Activated T-helper 17 cell treated with anti-CD3 and anti-CD28 coated beads, Interleukin-2, amount 50 U/mL, for 72 hours (primary cell): ENCODE results near the gene ALKBH2. TPM values are rescaled to one million over a fixed set of nuclear protein-coding genes. Genes with fewer than 3 reads are reported as not detected.

Experiments
- ATAC-seq: fragments of 150-1000 bp; cut with Tn5 transposase; replicated peaks from 2 replicates; pipeline ENCODE4 v1.10.0; 2021; ENCODE audit warnings: mild to moderate bottlenecking, moderate library complexity
- H3K27ac Mint-ChIP-seq: one replicate; pipeline ENCODE4 v1.8.0; 2022; ENCODE audit warnings: mixed read lengths
- H3K27me3 Mint-ChIP-seq: one replicate; pipeline ENCODE4 v1.8.0; 2022; ENCODE audit warnings: mixed read lengths
- H3K36me3 Mint-ChIP-seq: one replicate; pipeline ENCODE4 v1.8.0; 2022; ENCODE audit warnings: low read depth, mild to moderate bottlenecking, mixed read lengths
- H3K4me1 Mint-ChIP-seq: one replicate; pipeline ENCODE4 v1.8.0; 2022; ENCODE audit warnings: mixed read lengths
- H3K4me3 Mint-ChIP-seq: one replicate; pipeline ENCODE4 v1.8.0; 2022; ENCODE audit warnings: mild to moderate bottlenecking, mixed read lengths
- H3K9me3 Mint-ChIP-seq: one replicate; pipeline ENCODE4 v1.8.0; 2022; ENCODE audit warnings: mixed read lengths
- total RNA-seq, 2 donors: library from RNA; stranded (reverse); gene quantifications; one replicate each; pipeline ENCODE4 v1.2.3, GENCODE V29; 2022

The ALKBH2 gene
- 10 to 100 TPM; 16.2 to 25.9 TPM for total RNA-seq

DNA sequence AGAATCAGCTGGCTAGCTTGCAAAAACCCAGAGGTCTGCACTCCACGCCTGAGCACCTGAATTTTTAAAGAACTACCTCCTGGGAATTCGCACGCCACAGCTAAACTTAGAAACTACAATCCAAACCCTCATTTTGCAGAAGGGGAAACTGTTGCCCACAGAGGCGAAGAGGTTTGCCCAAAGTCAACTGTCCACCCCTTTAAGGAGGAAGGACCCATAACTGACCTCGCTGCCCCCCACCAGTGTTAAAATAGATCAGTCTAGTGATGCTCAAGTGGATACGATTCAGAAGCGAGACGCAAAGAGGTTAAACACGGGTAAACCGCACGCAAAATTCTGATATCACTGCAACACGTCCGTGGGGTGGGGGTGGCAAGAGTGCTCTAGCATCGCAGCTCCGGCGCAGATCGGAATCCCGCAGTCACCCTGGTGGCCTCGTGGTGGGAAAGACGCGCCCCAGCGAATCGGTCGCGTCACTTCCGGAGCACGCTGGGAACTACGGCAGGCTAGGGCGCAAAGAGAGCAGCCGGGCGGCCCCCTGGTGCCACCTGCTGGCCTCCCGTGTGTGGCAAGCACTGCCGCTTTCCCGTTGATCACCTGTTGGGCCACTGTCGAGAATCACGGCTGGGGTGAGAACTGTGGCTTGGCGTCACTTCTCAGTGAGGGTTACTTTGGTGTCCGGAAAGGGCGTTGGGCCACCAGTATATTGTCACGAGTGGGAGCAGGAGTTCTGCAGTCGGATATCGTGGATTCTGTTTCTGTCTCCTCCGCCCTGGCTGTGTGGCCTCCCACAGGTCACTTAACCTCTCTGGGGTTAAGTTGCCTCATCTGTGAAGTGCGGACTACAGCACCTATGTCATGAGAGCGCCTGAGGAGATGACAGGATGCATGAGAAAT is at the start of gene ALKBH2:
ALKBH2 (minus strand) TSS at position 451 of the 897 bp plus-strand sequence. CDS start 686 bp downstream, outside the sequence.
- Mint-ChIP-seq H3K9me3 (no peaks in the 10 kb centered on the region), H3K27ac (peak within 1 kb of the TSS; percentile 88), H3K27me3 (no peaks in the 10 kb centered on the region), H3K36me3 (peaks cover 32% of the 10 kb centered on the region), H3K4me3 (peak within 1 kb of the TSS; percentile 95), H3K4me1 (peaks cover 12% of the 10 kb centered on the region)
- peak; percentile 77 for ATAC-seq

DNA sequence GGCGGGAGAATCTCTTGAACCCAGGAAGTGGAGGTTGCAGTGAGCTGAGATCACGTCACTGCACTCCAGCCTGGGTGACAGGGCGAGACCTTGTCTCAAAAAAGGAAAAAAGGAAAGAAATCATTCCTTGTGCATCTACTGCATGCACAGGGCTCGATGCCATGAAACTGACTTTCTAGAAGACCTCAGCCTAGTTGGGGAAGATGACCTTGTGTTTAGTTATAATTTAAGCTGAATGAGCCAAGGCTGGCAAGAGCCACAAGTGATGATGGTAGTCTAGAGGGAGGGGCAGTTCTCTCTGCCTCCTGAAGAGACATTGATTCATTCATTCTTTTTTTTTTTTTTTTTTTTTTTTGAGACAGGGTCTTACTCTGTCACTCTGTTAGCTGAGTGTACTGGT is 47.3 kb upstream of the ALKBH2 start:
- no peaks in the 10 kb centered on the region for H3K9me3 Mint-ChIP-seq
- no peaks in the 10 kb centered on the region for H3K4me1 Mint-ChIP-seq
- ATAC-seq = no peak
- no peak overlapping the region for H3K4me3 Mint-ChIP-seq
- H3K27me3 Mint-ChIP-seq = no peaks in the 10 kb centered on the region
- no peak overlapping the region for H3K27ac Mint-ChIP-seq
- H3K36me3 Mint-ChIP-seq = no peaks in the 10 kb centered on the region

GRCh38 chr12:109139791-109140190 is 46.5 kb upstream of the ALKBH2 start:
- Mint-ChIP-seq H3K9me3 (no peaks in the 10 kb centered on the region), H3K4me3 (no peak overlapping the region), H3K4me1 (no peaks in the 10 kb centered on the region), H3K36me3 (no peaks in the 10 kb centered on the region), H3K27ac (no peak overlapping the region), H3K27me3 (no peaks in the 10 kb centered on the region)
- no peak for ATAC-seq

DNA sequence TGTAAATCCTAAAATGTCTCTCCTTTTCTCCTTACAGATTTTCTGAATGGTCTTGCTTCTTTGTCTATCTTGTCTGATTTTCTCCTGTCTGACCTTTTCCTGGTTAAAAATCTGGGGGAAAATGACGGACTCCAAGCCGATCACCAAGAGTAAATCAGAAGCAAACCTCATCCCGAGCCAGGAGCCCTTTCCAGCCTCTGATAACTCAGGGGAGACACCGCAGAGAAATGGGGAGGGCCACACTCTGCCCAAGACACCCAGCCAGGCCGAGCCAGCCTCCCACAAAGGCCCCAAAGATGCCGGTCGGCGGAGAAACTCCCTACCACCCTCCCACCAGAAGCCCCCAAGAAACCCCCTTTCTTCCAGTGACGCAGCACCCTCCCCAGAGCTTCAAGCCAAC is 46.1 kb upstream of the ALKBH2 start:
- Mint-ChIP-seq H3K27me3 (no peaks in the 10 kb centered on the region), H3K4me1 (no peaks in the 10 kb centered on the region), H3K36me3 (no peaks in the 10 kb centered on the region), H3K27ac (no peak overlapping the region), H3K4me3 (no peak overlapping the region), H3K9me3 (no peaks in the 10 kb centered on the region)
- ATAC-seq = no peak

- no peak for ATAC-seq
- H3K9me3 Mint-ChIP-seq = no peaks in the 10 kb centered on the region
Measured at GRCh38 chr12:109137055-109137454, 43.8 kb upstream of the ALKBH2 start.

DNA sequence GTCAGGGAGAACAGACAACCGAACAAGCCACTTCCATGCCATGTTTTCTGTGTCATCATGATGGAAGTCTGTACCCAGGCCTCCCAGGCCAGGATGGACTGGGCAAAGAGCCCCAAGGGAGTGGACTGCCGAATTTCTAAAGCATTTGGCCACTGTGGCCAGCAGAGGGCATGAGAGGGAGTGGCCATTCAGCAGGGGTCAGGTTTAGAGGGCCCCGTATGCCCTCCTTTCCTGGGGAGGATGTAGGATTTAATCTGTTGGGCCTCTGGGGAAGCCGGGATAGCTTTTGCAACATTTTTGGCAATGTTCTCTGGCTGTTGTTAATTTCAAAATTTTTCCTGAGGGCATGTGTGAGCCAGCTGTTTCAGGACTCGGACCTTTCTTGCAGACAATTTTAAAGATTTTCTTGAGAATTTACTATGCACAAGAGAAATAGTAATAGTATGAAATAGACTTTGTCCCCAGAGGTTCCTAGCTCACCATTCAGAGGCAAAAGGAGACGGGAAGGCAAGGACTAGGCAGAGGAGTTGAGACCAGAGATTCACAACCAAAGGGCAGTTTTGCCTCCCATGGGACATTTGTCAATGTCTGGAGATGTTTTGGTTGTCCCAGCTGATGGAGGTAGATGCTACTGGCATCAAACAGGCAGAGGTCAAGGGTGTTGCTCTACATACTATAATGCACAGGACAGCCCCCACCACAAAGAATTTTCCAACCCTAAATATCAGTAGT is 41.1 kb upstream of the ALKBH2 start:
- no peaks in the 10 kb centered on the region for H3K4me1 Mint-ChIP-seq
- no peak overlapping the region for H3K27ac Mint-ChIP-seq
- H3K36me3 Mint-ChIP-seq = no peaks in the 10 kb centered on the region
- ATAC-seq = no peak
- no peaks in the 10 kb centered on the region for H3K9me3 Mint-ChIP-seq
- H3K4me3 Mint-ChIP-seq = no peak overlapping the region
- H3K27me3 Mint-ChIP-seq = no peaks in the 10 kb centered on the region

More at GRCh38 chr12:109137055-109137454, 43.8 kb upstream of the ALKBH2 start:
- no peak overlapping the region for H3K27ac Mint-ChIP-seq
- H3K36me3 Mint-ChIP-seq = no peaks in the 10 kb centered on the region
- no peak overlapping the region for H3K4me3 Mint-ChIP-seq
- no peaks in the 10 kb centered on the region for H3K4me1 Mint-ChIP-seq
- no peaks in the 10 kb centered on the region for H3K27me3 Mint-ChIP-seq

DNA sequence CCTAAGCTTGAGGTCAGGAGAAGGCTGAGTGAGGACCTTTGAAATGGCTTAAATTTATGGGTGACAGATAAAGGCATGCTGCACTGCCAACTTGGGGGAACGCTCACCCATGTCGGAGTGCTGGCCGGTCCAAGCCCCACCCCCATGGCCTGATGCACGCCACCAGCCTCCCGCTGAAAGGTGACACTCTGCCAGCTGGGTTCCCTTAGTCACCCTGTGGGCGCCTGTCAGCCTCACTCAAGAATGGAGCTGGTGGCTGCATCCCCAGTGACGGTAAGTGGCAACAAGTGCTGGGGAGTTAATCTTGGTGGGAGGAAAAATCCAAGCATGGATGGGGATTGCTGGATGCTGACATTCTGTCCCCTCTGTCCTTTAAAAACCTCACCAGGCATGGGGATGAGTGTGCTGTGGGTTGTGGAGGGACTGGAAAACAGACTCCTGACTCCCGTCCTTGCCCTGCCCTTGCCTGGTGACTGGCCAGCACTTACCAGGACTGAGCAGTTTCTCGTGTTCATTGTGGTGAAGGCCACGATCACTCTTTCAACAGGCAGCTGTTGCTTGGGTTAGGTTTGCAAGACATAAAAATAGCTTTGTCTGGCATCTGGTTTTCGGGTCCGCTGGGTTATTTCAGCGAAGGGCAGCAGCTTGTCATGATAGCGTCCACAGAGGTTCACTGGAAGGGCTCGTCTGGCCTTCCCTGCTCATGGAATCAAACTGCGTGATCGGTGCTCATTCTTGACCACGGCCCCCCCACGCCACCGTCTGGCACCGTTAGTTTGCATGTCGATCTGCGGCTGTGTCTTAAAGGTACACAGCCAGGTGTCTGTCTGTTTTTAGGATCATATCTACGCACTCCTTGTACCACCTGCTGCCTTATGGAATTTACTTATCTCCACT is 38.1 kb upstream of the ALKBH2 start:
- H3K4me3 Mint-ChIP-seq = no peak overlapping the region
- no peaks in the 10 kb centered on the region for H3K36me3 Mint-ChIP-seq
- H3K27me3 Mint-ChIP-seq = no peaks in the 10 kb centered on the region
- H3K27ac Mint-ChIP-seq = no peak overlapping the region
- no peaks in the 10 kb centered on the region for H3K4me1 Mint-ChIP-seq
- no peaks in the 10 kb centered on the region for H3K9me3 Mint-ChIP-seq
- ATAC-seq = no peak

DNA sequence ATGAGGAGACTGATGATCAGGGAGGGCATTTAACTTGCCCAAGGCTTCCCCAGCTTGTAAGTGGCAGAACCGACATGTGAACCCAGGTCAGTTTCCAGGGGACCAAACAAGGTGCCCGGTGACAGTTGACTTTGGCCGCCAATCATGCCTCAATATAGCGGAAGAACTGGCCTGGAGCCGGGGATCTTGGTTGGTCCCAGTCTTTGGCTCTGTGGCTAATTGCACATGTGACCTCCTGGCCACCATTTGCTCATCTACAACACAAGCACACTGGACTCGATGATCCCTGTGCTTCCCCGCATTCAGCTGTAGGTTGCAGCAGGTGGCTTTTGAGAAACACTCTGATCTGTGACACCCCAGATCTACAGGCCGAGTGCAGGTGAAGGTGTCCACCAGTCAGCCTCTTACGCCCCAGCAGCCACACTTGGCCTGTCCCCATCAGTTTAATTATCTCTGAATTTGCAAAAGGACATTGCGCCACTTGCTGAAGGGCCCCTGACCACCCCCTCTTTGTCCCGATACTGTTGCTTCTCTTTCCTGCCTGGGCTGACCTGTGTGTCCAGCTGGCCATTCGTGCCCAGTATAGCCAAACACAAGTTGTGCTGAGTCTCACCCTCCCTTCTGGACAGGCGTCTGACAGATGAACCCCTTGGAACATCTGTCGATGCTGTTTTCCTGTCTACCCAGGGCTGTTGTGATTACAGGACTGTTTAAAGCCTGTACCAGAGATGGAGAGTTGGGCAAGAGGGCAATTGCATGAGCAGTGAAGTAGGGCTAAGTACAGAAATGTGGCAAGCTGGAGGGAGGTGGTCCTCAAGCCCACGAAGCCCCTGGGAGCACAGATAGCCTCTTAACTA is 37.3 kb upstream of the ALKBH2 start:
- ATAC-seq = no peak
- Mint-ChIP-seq H3K4me1 (no peaks in the 10 kb centered on the region), H3K27ac (no peak overlapping the region), H3K36me3 (no peaks in the 10 kb centered on the region), H3K9me3 (no peaks in the 10 kb centered on the region), H3K4me3 (no peak overlapping the region), H3K27me3 (no peaks in the 10 kb centered on the region)

DNA sequence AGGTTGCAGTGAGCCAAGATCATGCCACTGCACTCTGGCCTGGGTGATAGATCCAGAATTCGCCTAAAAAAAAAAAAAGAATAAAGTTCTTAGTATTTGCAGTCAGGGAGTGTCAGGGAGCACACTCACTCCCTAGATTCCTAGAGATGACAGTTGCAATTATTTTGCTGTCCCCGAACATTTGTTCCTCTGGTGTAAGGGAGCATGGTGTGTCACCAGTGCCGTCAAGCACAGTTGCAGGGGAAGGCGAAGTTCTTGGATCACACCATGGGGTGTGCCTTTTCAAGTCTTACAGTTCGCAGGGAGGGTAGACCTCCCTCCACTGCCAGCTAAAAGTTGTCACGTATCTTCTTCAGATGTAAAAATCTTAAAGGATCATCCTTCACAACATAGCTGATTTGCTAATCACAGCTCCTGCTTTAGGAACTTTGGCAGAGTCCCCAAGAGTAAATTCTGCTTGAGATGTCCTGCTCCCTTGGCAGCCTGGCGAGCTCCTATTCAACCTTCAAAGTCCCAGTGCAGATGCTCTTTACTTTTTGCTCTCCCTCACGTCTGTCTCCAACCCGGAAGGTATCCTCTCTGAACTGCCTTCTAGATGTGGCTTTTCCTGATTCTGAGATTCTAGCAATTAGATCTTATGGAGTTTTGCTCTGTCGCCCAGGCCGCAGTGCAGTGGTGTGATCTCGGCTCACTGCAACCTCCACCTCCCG is 34.4 kb upstream of the ALKBH2 start:
- no peaks in the 10 kb centered on the region for H3K36me3 Mint-ChIP-seq
- no peak for ATAC-seq
- H3K4me1 Mint-ChIP-seq = no peaks in the 10 kb centered on the region
- no peaks in the 10 kb centered on the region for H3K27me3 Mint-ChIP-seq
- H3K9me3 Mint-ChIP-seq = no peaks in the 10 kb centered on the region
- H3K4me3 Mint-ChIP-seq = no peak overlapping the region
- H3K27ac Mint-ChIP-seq = no peak overlapping the region

DNA sequence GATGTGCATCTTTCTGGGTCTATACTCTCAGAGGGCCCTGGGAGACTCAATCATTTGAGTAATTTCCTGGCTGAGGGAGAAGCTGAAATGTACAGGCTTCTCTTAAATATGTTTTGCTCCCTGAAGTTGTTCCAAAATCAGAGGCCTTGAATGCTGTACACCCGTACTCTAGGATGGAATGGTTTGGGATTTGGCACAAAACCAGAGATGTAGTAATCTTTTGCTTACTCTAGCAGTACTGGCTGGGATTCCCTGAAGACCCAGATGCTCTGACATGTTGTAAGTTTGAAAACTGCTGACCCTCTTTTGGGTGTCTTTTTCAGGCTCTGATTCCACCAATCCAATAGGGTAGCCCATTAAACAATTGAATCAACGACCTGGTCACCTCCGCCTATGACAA is 33.5 kb upstream of the ALKBH2 start:
- no peak for ATAC-seq
- Mint-ChIP-seq H3K9me3 (no peaks in the 10 kb centered on the region), H3K4me1 (no peaks in the 10 kb centered on the region), H3K4me3 (no peak overlapping the region), H3K27ac (no peak overlapping the region), H3K27me3 (no peaks in the 10 kb centered on the region), H3K36me3 (no peaks in the 10 kb centered on the region)

- no peak overlapping the region for H3K4me3 Mint-ChIP-seq
- no peaks in the 10 kb centered on the region for H3K9me3 Mint-ChIP-seq
- H3K36me3 Mint-ChIP-seq = no peaks in the 10 kb centered on the region
- H3K27ac Mint-ChIP-seq = no peak overlapping the region
- no peak for ATAC-seq
- no peaks in the 10 kb centered on the region for H3K4me1 Mint-ChIP-seq
- H3K27me3 Mint-ChIP-seq = no peaks in the 10 kb centered on the region
Measured at GRCh38 chr12:109125791-109126190, 32.5 kb upstream of the ALKBH2 start.

GRCh38 chr12:109124878-109125648 is 31.8 kb upstream of the ALKBH2 start:
- ATAC-seq = no peak
- Mint-ChIP-seq H3K27ac (no peak overlapping the region), H3K9me3 (no peaks in the 10 kb centered on the region), H3K4me1 (no peaks in the 10 kb centered on the region), H3K27me3 (no peaks in the 10 kb centered on the region), H3K36me3 (no peaks in the 10 kb centered on the region), H3K4me3 (no peak overlapping the region)
